SH-SY5Y (cell line): ENCODE measurements around the gene ATP6V0A4.

Source experiments
- GATA2 ChIP-seq: IDR thresholded peaks from 2 replicates; pipeline ENCODE4 v1.6.1; 2011; ENCODE audit warnings: mild to moderate bottlenecking, low read depth, low read length
- GATA3 ChIP-seq: IDR thresholded peaks from 2 replicates; pipeline ENCODE4 v1.6.1; 2011; ENCODE audit warnings: low read depth, mild to moderate bottlenecking, low read length, moderate library complexity

- TF ChIP-seq GATA2 = no peak
- TF ChIP-seq GATA3 = no peak
Observed at GRCh38 chr7:138735399-138735798, 62.6 kb downstream of the ATP6V0A4 start.
